Peyer's patch (tissue), 4 donors: ENCODE results near the gene HGFAC. TPM values are rescaled to one million over a fixed set of nuclear protein-coding genes. Genes with fewer than 3 reads are reported as not detected.
"Not testable (repeated sequence)": the region's sequence is repeated elsewhere in the genome, so short reads cannot be mapped to it uniquely, and the experiment has no call there.

ENCODE experiments used
- DNase-seq, 3 donors: peaks; one replicate each; pipeline ENCODE4 v3.0.0-alpha.2; 2017 to 2019
- H3K27ac ChIP-seq, 4 donors: fragments of 200-600 bp; sonication (generic); one replicate each; pipeline ENCODE4 v1.5.1; 2016 to 2019
- H3K27me3 ChIP-seq, 2 donors: fragments of 200-600 bp; sonication (generic); one replicate each; pipeline ENCODE4 v1.5.1; 2019
- H3K36me3 ChIP-seq, 3 donors: fragments of 200-600 bp; sonication (generic); one replicate each; pipeline ENCODE4 v1.5.1; 2016 to 2019
- H3K4me1 ChIP-seq, 4 donors: fragments of 200-600 bp; sonication (generic); one replicate each; pipeline ENCODE4 v1.5.1; 2016 to 2019
- H3K4me3 ChIP-seq, 4 donors: fragments of 200-600 bp; sonication (generic); 1 replicate in 3 of 4; 2 replicates in 1 of 4; pipeline ENCODE4 v1.5.1; 2016 to 2019; ENCODE audit warnings: mild to moderate bottlenecking in 1 of 4
- H3K9me3 ChIP-seq, 4 donors: fragments of 200-600 bp; sonication (generic); one replicate each; pipeline ENCODE4 v1.5.1; 2016 to 2019; ENCODE audit warnings: mild to moderate bottlenecking in 1 of 4
- POLR2A ChIP-seq, 2 donors: fragments of 450-650 bp; IDR thresholded peaks; one replicate each; pipeline ENCODE4 v1.5.1; 2017; ENCODE audit warnings: antibody characterized with exemption in 2 of 2, mild to moderate bottlenecking in 2 of 2, moderate library complexity in 2 of 2
- total RNA-seq, 4 donors: library from RNA; depleted of rRNA; stranded (reverse); fragments of >200 nt; gene quantifications; one replicate each; pipeline ENCODE4 v1.1.0, GENCODE V29; 2016
- TF ChIP-seq, protein P1 (sequence below), 6 experiments: fragments of 450-650 bp in 4 of 6; fragments of 200-600 bp in 2 of 6; sonication (generic) in 1 of 6; IDR thresholded peaks; one replicate each; pipeline ENCODE4 v1.5.1; 2017 to 2019; ENCODE audit warnings: antibody characterized with exemption in 6 of 6, mild to moderate bottlenecking in 3 of 6, moderate library complexity in 1 of 6

HGFAC gene
- total RNA-seq, 4 donors from 2014 or later: not detected

DNA sequence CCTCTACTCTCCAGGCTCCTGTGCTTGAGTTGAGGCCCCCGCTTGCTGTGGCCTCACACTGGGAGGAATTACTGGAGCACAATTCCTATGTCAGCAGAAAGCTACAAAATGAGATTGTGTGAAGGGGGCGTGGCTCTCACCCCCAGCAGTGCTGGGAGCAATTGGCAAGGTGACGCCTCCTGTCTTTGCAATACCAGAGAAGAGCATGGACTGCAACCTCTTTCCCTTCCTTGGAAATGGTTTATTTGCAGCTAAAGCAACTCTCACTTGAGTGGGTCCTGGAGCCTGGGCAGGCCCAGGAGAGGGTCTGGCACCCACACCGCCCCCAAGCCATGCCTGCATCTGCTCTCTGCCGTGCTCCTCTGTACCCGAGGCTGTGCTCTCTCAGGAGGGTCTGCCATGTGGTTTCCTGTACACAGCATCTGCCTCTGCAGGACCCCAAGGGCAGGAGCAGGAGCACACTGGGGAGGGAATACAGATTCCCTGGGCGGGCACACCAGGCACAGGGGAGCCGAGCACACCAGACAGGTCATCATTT lies 32.9 kb upstream of the HGFAC start:
- Histone ChIP-seq H3K4me3 (no peak overlapping the region), H3K4me1 (no peaks in the 10 kb centered on the region), H3K9me3 (no peaks in the 10 kb centered on the region), H3K36me3 (no peaks in the 10 kb centered on the region), H3K27ac (no peak overlapping the region), H3K27me3 (no peaks in the 10 kb centered on the region)
- peak in 2 of 3 donors; percentile 13 to 15 for DNase-seq
- TF ChIP-seq, protein P1, sequence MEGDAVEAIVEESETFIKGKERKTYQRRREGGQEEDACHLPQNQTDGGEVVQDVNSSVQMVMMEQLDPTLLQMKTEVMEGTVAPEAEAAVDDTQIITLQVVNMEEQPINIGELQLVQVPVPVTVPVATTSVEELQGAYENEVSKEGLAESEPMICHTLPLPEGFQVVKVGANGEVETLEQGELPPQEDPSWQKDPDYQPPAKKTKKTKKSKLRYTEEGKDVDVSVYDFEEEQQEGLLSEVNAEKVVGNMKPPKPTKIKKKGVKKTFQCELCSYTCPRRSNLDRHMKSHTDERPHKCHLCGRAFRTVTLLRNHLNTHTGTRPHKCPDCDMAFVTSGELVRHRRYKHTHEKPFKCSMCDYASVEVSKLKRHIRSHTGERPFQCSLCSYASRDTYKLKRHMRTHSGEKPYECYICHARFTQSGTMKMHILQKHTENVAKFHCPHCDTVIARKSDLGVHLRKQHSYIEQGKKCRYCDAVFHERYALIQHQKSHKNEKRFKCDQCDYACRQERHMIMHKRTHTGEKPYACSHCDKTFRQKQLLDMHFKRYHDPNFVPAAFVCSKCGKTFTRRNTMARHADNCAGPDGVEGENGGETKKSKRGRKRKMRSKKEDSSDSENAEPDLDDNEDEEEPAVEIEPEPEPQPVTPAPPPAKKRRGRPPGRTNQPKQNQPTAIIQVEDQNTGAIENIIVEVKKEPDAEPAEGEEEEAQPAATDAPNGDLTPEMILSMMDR (IDR thresholded peaks at IDR 0.05): no peak
- no peak for TF ChIP-seq POLR2A (IDR thresholded peaks at IDR 0.05)

DNA sequence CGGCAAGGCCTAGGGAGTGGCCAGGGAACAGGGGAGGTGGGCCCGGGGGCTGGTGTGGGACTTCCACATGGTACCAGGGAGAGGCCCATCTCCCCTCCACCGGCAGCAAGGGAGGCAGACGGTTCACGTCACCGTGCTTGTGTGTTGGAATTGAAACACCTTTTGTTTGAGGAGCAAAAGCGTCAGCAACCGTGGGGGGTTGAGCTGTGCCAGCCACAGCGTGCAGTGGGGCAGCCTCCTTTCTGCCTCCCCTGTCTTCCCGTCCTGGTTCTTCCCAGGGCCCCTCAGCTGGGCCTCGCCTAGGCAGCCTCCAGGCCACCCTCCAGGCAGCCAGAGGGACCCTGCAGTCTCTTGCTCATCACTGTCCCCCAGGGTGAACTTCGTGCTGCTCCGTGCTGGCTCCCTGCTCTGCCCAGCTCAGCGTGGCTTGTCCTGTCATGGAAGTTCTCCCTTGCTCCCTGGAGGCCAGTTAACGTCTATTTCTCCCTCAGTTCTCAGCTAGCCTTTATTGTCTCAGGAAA lies 32.1 kb upstream of the HGFAC start:
- no peak overlapping the region for H3K27ac ChIP-seq
- H3K36me3 ChIP-seq: peaks cover 0 to 4% (median 0%) of the 10 kb centered on the region in 3 donors
- no peaks in the 10 kb centered on the region for H3K27me3 ChIP-seq
- no peak overlapping the region for H3K4me3 ChIP-seq
- peak in 2 of 3 donors; percentile 34 to 37 for DNase-seq
- TF ChIP-seq, protein P1 (IDR thresholded peaks at IDR 0.05): no peak
- TF ChIP-seq POLR2A (IDR thresholded peaks at IDR 0.05): no peak
- H3K4me1 ChIP-seq: no peaks in the 10 kb centered on the region
- no peaks in the 10 kb centered on the region for H3K9me3 ChIP-seq

DNA sequence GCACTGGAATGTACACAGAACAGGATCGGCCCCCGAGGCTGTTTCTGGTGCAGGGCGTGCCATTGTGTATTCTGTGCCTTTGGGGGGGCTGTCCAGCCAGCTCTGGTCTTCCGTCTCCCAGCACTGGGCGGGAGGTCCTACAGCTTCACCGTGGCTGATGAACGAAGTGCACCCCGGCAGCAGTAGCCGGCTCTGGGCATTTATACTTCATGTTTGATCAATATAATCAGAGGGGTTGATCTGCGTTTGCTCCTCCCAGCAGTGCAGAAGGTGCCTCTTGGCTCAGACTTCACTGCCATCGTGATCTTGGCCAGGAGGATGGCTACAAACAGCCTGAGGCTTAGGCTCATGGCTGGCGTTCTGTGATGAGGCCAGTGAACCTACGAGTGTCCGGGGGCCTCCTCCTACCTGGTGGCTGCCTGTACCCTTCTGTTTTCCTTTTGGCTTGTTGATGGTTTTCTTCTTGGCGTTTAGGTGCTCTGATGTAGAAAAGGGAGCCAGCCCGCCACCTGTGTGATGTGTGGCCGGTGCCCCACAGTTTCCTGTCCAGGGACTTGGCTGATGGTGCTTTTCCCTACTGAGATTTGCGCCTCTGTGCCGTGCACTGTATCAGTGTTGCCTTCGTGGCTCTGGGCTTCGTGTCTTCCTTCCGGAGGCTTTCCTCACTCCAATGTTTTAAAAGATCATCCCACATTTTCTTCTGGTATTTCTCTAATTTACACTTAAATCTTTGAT lies 31.2 kb upstream of the HGFAC start:
- TF ChIP-seq, protein P1 (IDR thresholded peaks at IDR 0.05): no peak
- no peaks in the 10 kb centered on the region for H3K27me3 ChIP-seq
- no peak overlapping the region for H3K27ac ChIP-seq
- H3K36me3 ChIP-seq: peaks cover 0 to 4% (median 0%) of the 10 kb centered on the region in 3 donors
- DNase-seq: peak in 2 of 3 donors; percentile 27
- no peaks in the 10 kb centered on the region for H3K9me3 ChIP-seq
- no peaks in the 10 kb centered on the region for H3K4me1 ChIP-seq
- no peak overlapping the region for H3K4me3 ChIP-seq

DNA sequence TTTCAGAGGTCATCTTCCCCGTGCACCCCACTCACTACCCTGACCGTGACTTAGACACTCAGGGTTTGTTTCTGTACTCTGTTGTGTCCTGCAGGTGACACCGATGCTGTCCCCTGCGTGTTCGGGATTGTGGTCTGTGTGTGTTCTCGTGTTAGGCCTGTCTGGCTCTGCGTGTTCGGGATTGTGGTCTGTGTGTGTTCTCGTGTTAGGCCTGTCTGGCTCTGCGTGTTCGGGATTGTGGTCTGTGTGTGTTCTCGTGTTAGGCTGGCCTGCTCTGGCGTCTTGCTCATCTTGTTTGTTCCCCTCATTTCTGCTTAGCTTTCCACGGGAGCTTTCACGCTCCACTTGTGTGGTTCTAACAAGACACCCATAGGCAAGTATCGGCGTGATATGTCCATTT lies 30.6 kb upstream of the HGFAC start:
- H3K27ac ChIP-seq, H3K9me3 ChIP-seq, H3K27me3 ChIP-seq, H3K4me3 ChIP-seq, H3K4me1 ChIP-seq: not testable (repeated sequence)
- peaks cover 0 to 10% (median 0%) of the 10 kb centered on the region in 3 donors for H3K36me3 ChIP-seq
- peak in 1 of 3 donors; percentile 21 for DNase-seq

DNA sequence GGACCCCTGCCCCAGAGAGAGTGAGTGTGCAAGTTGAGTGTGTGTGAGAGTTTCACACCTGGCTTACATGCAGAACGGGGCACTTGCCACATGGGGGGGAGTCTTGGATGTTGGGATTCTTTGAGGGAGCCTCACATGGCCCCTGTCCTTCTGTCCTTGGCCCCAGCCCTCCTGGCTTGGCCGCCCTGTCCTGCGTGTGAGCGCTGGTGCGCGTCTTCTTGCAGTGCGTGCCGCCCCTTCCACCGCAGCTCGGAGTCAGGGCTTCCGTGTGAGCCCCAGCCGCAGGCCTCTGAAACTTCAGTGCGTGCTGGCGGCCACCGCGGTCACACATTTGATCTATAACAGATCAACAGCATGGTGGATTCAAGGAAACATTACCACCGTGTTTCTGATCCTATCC lies 30.1 kb upstream of the HGFAC start:
- Histone ChIP-seq H3K4me1 (no peaks in the 10 kb centered on the region), H3K27me3 (no peaks in the 10 kb centered on the region), H3K36me3 (peaks cover 0 to 13% (median 0%) of the 10 kb centered on the region in 3 donors), H3K9me3 (no peaks in the 10 kb centered on the region), H3K27ac (no peak overlapping the region), H3K4me3 (no peak overlapping the region)
- peak in 2 of 3 donors; percentile 36 to 44 for DNase-seq
- TF ChIP-seq, protein P1 (IDR thresholded peaks at IDR 0.05): no peak
- TF ChIP-seq POLR2A (IDR thresholded peaks at IDR 0.05): no peak
